Parathyroid adenoma (tissue), 2 donors: Measurements from ENCODE around the gene SIPA1L3.

ENCODE experiments used
- H2AFZ ChIP-seq: fragments of 300-600 bp; sonication (generic); one replicate; pipeline ENCODE4 v1.7.0; 2017; ENCODE audit warnings: antibody characterized with exemption, mild to moderate bottlenecking
- H3K27ac ChIP-seq: fragments of 300-600 bp; sonication (generic); one replicate; pipeline ENCODE4 v1.7.0; 2017
- H3K27me3 ChIP-seq: fragments of 300-600 bp; sonication (generic); one replicate; pipeline ENCODE4 v1.7.0; 2017; ENCODE audit warnings: low read length; ENCODE audit not compliant: control insufficient read depth, insufficient read depth
- H3K36me3 ChIP-seq: fragments of 300-600 bp; sonication (generic); one replicate; pipeline ENCODE4 v1.7.0; 2017; ENCODE audit warnings: low read length; ENCODE audit not compliant: control insufficient read depth, insufficient read depth
- H3K4me1 ChIP-seq: fragments of 300-600 bp; sonication (generic); one replicate; pipeline ENCODE4 v1.7.0; 2017; ENCODE audit warnings: control low read depth
- H3K4me2 ChIP-seq: fragments of 300-600 bp; sonication (generic); one replicate; pipeline ENCODE4 v1.7.0; 2017; ENCODE audit warnings: low read length
- H3K4me3 ChIP-seq: fragments of 300-600 bp; sonication (generic); one replicate; pipeline ENCODE4 v1.7.0; 2017; ENCODE audit warnings: low read depth, low read length
- H3K79me2 ChIP-seq: fragments of 300-600 bp; sonication (generic); one replicate; pipeline ENCODE4 v1.7.0; 2017; ENCODE audit warnings: control low read depth
- H3K9ac ChIP-seq: fragments of 300-600 bp; sonication (generic); one replicate; pipeline ENCODE4 v1.7.0; 2017; ENCODE audit warnings: mild to moderate bottlenecking
- H3K9me3 ChIP-seq: fragments of 300-600 bp; sonication (generic); one replicate; pipeline ENCODE4 v1.7.0; 2017; ENCODE audit warnings: low read length; ENCODE audit not compliant: control insufficient read depth
- CTCF ChIP-seq: fragments of 300-600 bp; sonication (generic); IDR thresholded peaks from one replicate; pipeline ENCODE4 v1.7.0; 2017; ENCODE audit warnings: antibody characterized with exemption, mild to moderate bottlenecking
- donor health status: primary hyperparathyroidism.

The SIPA1L3 gene

GRCh38 chr19:38204096-38204495 is 297.1 kb downstream of the SIPA1L3 start:
- Histone ChIP-seq H3K4me3 (no peak overlapping the region), H3K4me2 (no peak overlapping the region), H3K9ac (no peak overlapping the region), H3K4me1 (no peaks in the 10 kb centered on the region), H3K9me3 (no peaks in the 10 kb centered on the region), H3K27me3 (no peaks in the 10 kb centered on the region), H3K27ac (no peak overlapping the region), H2AFZ (no peak overlapping the region), H3K79me2 (no peaks in the 10 kb centered on the region), H3K36me3 (no peaks in the 10 kb centered on the region)
- no peak for TF ChIP-seq CTCF

DNA sequence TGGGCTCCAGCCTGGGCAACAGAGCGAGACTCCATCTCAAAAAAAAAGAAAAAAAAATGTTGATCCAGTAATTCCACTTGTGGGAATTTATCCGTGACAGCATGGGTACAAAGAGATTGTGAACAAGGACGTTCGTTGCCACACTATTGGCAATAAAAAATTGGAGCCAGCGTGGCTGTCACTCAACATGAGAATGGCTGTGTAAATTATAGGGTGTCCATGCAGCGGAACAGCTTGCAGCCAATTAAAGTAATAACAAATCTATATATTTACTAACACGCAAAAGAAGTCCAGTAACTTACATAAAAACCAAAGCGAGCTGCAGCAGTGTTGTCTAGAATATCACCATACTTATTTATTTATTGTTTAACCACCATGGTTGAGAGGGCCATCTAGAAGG is 297.7 kb downstream of the SIPA1L3 start:
- H3K79me2 ChIP-seq = no peaks in the 10 kb centered on the region
- H3K27ac ChIP-seq = no peak overlapping the region
- no peaks in the 10 kb centered on the region for H3K36me3 ChIP-seq

GRCh38 chr19:38206006-38206745 is 299.2 kb downstream of the SIPA1L3 start:
- no peak overlapping the region for H2AFZ ChIP-seq
- no peaks in the 10 kb centered on the region for H3K79me2 ChIP-seq
- H3K27ac ChIP-seq = no peak overlapping the region
- H3K4me3 ChIP-seq = no peak overlapping the region
- peaks cover 13% of the 10 kb centered on the region for H3K4me1 ChIP-seq
- no peak for TF ChIP-seq CTCF
- H3K9ac ChIP-seq = no peak overlapping the region
- H3K9me3 ChIP-seq = no peaks in the 10 kb centered on the region
- H3K36me3 ChIP-seq = no peaks in the 10 kb centered on the region
- no peak overlapping the region for H3K4me2 ChIP-seq
- H3K27me3 ChIP-seq = no peaks in the 10 kb centered on the region

More for the DNA sequence above, 297.7 kb downstream of the SIPA1L3 start:
- H3K4me2 ChIP-seq = no peak overlapping the region
- H2AFZ ChIP-seq = no peak overlapping the region
- no peak overlapping the region for H3K9ac ChIP-seq
- H3K27me3 ChIP-seq = no peaks in the 10 kb centered on the region
- TF ChIP-seq CTCF = no peak
- no peak overlapping the region for H3K4me3 ChIP-seq
- no peaks in the 10 kb centered on the region for H3K4me1 ChIP-seq
- H3K9me3 ChIP-seq = no peaks in the 10 kb centered on the region

DNA sequence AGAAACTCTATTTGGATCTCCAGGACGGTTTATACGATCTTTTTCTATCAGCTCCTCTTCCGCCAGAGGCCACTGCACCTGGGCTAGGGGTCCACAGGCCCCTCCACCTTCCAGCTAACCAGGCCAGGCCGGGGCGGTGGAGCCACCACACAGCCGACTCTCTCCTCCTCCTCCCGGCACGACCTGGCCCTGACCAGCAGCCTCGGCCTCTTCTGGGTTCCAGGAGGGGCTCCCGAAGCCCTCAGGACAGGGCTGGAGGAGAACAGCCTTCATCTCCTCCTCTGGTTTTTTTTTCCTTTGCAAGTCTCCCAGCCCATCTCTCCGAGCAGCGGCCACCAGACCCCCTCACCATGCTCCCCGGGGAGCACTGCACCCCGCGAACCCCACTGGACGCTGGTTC is 299.9 kb downstream of the SIPA1L3 start:
- H3K4me1 ChIP-seq = peaks cover 15% of the 10 kb centered on the region
- no peak overlapping the region for H3K4me2 ChIP-seq
- H3K9ac ChIP-seq = no peak overlapping the region
- H3K79me2 ChIP-seq = no peaks in the 10 kb centered on the region
- H3K9me3 ChIP-seq = no peaks in the 10 kb centered on the region
- no peak for TF ChIP-seq CTCF
- no peak overlapping the region for H3K27ac ChIP-seq
- no peak overlapping the region for H3K4me3 ChIP-seq
- no peaks in the 10 kb centered on the region for H3K27me3 ChIP-seq
- no peaks in the 10 kb centered on the region for H3K36me3 ChIP-seq
- no peak overlapping the region for H2AFZ ChIP-seq

GRCh38 chr19:38207543-38207942 is 300.5 kb downstream of the SIPA1L3 start:
- Histone ChIP-seq H3K27me3 (no peaks in the 10 kb centered on the region), H3K9me3 (no peaks in the 10 kb centered on the region), H3K79me2 (no peaks in the 10 kb centered on the region), H3K4me1 (peaks cover 15% of the 10 kb centered on the region), H3K9ac (no peak overlapping the region), H2AFZ (no peak overlapping the region), H3K4me3 (no peak overlapping the region), H3K4me2 (no peak overlapping the region), H3K36me3 (no peaks in the 10 kb centered on the region), H3K27ac (no peak overlapping the region)
- TF ChIP-seq CTCF = no peak
